Measurements from ENCODE around the gene PSMB2.
A peak's percentile ranks its signal among the peaks of the same experiment; 100 is the strongest.
"Not testable (repeated sequence)": the region's sequence is repeated elsewhere in the genome, so short reads cannot be mapped to it uniquely, and the experiment has no call there.

PSMB2 gene

GRCh38 chr1:35594005-35594760 is 47.1 kb downstream of the PSMB2 start:
- DNase-seq = no peak

GRCh38 chr1:35592991-35593769 is 48.1 kb downstream of the PSMB2 start:
- DNase-seq = no peak

- DNase-seq = no peak
These were observed 50.1 kb downstream of the PSMB2 start for GRCh38 chr1:35591211-35591610.

- DNase-seq = no peak
These were observed 50.8 kb downstream of the PSMB2 start for GRCh38 chr1:35590476-35591040.

- DNase-seq = no peak
These were observed 51.6 kb downstream of the PSMB2 start for GRCh38 chr1:35589516-35590427.

- DNase-seq = no peak
These were observed 53.0 kb downstream of the PSMB2 start for GRCh38 chr1:35588197-35588910.

- DNase-seq = no peak
These were observed 53.6 kb downstream of the PSMB2 start for GRCh38 chr1:35587736-35588135.

- DNase-seq = no peak
These were observed 54.5 kb downstream of the PSMB2 start for GRCh38 chr1:35586808-35587207.

GRCh38 chr1:35585805-35586204 is 55.5 kb downstream of the PSMB2 start:
- DNase-seq = not testable (repeated sequence)

- no peak for DNase-seq
These were observed 56.0 kb downstream of the PSMB2 start for GRCh38 chr1:35585281-35585680.

- not testable (repeated sequence) for DNase-seq
These were observed 59.7 kb downstream of the PSMB2 start for GRCh38 chr1:35581621-35582020.

- DNase-seq = no peak
These were observed 60.4 kb downstream of the PSMB2 start for GRCh38 chr1:35580949-35581388.

GRCh38 chr1:35577071-35577998 is 64.0 kb downstream of the PSMB2 start:
- peak in 1 of 56 donors; percentile 13 for DNase-seq

GRCh38 chr1:35576766-35577070 is 64.6 kb downstream of the PSMB2 start:
- not testable (repeated sequence) for DNase-seq

GRCh38 chr1:35576061-35576765 is 65.1 kb downstream of the PSMB2 start:
- no peak for DNase-seq

GRCh38 chr1:35575416-35575958 is 65.8 kb downstream of the PSMB2 start:
- DNase-seq = no peak

- no peak for DNase-seq
These were observed 66.5 kb downstream of the PSMB2 start for GRCh38 chr1:35574655-35575415.

- no peak for DNase-seq
These were observed 67.1 kb downstream of the PSMB2 start for GRCh38 chr1:35574125-35574654.

All from amygdala (tissue), 56 donors.